ENCODE results near the gene CEP76.
"Not testable (repeated sequence)": the region's sequence is repeated elsewhere in the genome, so short reads cannot be mapped to it uniquely, and the experiment has no call there.

The CEP76 gene

DNA sequence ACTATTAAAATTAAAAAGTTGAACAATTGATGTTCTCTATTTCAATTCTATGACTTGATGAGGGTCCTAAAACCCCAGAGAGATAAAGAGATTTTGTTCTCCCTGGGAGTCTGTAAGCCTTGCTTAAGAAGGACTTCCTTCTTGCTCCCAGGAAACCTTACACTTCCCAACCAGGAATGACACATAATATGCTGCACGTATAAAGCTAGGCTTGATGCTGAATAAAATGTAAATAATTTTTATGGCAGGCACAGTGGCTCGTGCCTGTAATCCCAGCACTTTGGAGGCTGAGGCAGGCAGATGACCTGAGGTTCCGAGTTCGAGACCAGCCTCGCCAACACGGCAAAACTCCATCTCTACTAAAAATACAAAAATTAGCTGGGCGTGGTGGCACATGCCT, 72.4 kb downstream of the CEP76 start:
- H3K27ac ChIP-seq (ENCODE audit: low read depth in 2 of 2, low read length in 2 of 2) = no peak overlapping the region
- no peaks in the 10 kb centered on the region for H3K9me3 ChIP-seq (ENCODE audit: control insufficient read depth in 2 of 2, low read length in 2 of 2)
- peaks cover 0 to 3% of the 10 kb centered on the region in 2 donors for H3K36me3 ChIP-seq (ENCODE audit: control insufficient read depth in 2 of 2, insufficient read depth in 2 of 2, low read length in 2 of 2)
- H3K4me1 ChIP-seq (ENCODE audit: control insufficient read depth in 2 of 2, insufficient read depth in 2 of 2, low read length in 2 of 2) = no peaks in the 10 kb centered on the region
- no peak overlapping the region for H3K4me3 ChIP-seq (ENCODE audit: low read length in 2 of 2)
- no peak overlapping the region for H3K9ac ChIP-seq (ENCODE audit: low read depth in 1 of 2, low read length in 2 of 2)
- H3K27me3 ChIP-seq (ENCODE audit: control insufficient read depth in 2 of 2, insufficient read depth in 2 of 2, low read length in 2 of 2) = no peaks in the 10 kb centered on the region

DNA sequence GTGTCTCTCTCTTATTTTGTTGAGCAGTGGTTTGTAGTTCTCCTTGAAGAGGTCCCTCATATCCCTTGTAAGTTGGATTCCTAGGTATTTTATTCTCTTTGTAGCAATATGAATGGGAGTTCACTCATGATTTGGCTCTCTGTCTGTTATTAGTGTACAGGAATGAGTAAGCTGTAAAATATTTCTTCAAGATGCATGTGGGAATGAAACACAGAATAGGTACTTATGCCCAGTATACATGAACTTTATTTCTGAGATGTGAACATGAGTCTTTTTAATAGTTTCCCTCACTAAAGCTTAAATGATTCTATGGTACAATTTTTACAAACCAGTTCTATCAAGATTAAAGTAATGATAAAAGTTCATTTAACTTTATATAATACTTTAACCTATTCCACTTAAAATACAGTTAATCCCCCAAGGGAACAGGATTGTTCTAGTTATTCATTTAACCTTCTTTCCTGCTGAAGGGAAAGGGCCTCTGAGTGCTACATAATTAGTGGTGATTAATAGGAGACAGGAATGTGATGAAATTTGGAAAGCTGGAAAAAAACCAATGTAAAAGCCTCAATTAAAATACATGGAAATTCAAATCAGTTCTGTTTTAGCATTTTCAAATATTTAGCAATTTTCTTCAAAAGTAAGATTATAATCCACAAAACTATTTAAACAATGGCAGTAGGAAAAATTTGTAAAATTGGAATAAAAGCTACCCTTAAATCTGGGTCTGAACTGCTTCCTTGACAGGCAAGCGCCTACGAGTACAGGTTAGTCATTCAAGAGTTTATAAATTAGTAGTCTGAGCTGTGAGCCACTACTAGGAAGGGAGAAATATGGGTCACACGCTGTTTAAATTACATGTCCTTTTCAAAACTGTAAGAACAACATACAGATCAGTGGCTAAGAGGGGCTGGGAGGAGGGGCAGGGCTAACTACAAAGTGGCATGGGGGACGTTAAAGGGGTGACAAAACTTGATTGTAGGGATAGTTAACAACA, 73.5 kb downstream of the CEP76 start:
- Histone ChIP-seq H3K4me3 (ENCODE audit: low read length in 2 of 2) (no peak overlapping the region), H3K4me1 (ENCODE audit: control insufficient read depth in 2 of 2, insufficient read depth in 2 of 2, low read length in 2 of 2) (no peaks in the 10 kb centered on the region), H3K36me3 (ENCODE audit: control insufficient read depth in 2 of 2, insufficient read depth in 2 of 2, low read length in 2 of 2) (peaks cover 0 to 3% of the 10 kb centered on the region in 2 donors), H3K9ac (ENCODE audit: low read depth in 1 of 2, low read length in 2 of 2) (no peak overlapping the region), H3K9me3 (ENCODE audit: control insufficient read depth in 2 of 2, low read length in 2 of 2) (no peaks in the 10 kb centered on the region), H3K27ac (ENCODE audit: low read depth in 2 of 2, low read length in 2 of 2) (no peak overlapping the region), H3K27me3 (ENCODE audit: control insufficient read depth in 2 of 2, insufficient read depth in 2 of 2, low read length in 2 of 2) (no peaks in the 10 kb centered on the region)

GRCh38 chr18:12627199-12627598, 75.3 kb downstream of the CEP76 start:
- H3K27ac ChIP-seq (ENCODE audit: low read depth in 2 of 2, low read length in 2 of 2); H3K9ac ChIP-seq (ENCODE audit: low read depth in 1 of 2, low read length in 2 of 2); H3K36me3 ChIP-seq (ENCODE audit: control insufficient read depth in 2 of 2, insufficient read depth in 2 of 2, low read length in 2 of 2); H3K27me3 ChIP-seq (ENCODE audit: control insufficient read depth in 2 of 2, insufficient read depth in 2 of 2, low read length in 2 of 2); H3K4me1 ChIP-seq (ENCODE audit: control insufficient read depth in 2 of 2, insufficient read depth in 2 of 2, low read length in 2 of 2); H3K4me3 ChIP-seq (ENCODE audit: low read length in 2 of 2); H3K9me3 ChIP-seq (ENCODE audit: control insufficient read depth in 2 of 2, low read length in 2 of 2): not testable (repeated sequence)

DNA sequence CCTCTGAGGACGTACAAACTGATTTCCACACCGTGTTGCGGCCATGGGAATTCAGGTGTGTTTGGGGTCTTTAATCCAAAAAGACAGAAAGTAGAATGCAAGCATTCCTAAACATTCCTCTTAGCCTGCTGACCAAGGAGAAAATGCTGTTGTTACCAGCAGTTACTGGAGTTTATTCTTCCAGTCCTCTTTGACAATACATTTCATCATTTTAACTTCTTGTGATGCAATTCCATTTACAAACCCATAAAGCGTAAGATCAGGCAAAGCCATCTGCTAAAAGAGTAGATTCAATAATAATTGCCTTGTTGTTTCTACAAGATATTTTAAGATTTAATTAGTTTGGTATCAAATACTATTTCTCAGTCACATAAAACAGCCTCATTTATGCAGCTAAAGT, 77.3 kb downstream of the CEP76 start:
- no peaks in the 10 kb centered on the region for H3K27me3 ChIP-seq (ENCODE audit: control insufficient read depth in 2 of 2, insufficient read depth in 2 of 2, low read length in 2 of 2)
- H3K36me3 ChIP-seq (ENCODE audit: control insufficient read depth in 2 of 2, insufficient read depth in 2 of 2, low read length in 2 of 2) = no peaks in the 10 kb centered on the region
- no peak overlapping the region for H3K4me3 ChIP-seq (ENCODE audit: low read length in 2 of 2)
- no peak overlapping the region for H3K9ac ChIP-seq (ENCODE audit: low read depth in 1 of 2, low read length in 2 of 2)
- no peaks in the 10 kb centered on the region for H3K9me3 ChIP-seq (ENCODE audit: control insufficient read depth in 2 of 2, low read length in 2 of 2)
- H3K4me1 ChIP-seq (ENCODE audit: control insufficient read depth in 2 of 2, insufficient read depth in 2 of 2, low read length in 2 of 2) = no peaks in the 10 kb centered on the region
- H3K27ac ChIP-seq (ENCODE audit: low read depth in 2 of 2, low read length in 2 of 2) = no peak overlapping the region

Data from mucosa of rectum (tissue), 2 donors.